SJSA1 (cell line): ENCODE measurements around the gene FNDC10. TPM values are rescaled to one million over a fixed set of nuclear protein-coding genes. Genes with fewer than 3 reads are reported as not detected.
A peak's percentile ranks its signal among the peaks of the same experiment; 100 is the strongest.

Source experiments
- DNase-seq, 2 experiments: peaks; one replicate each; pipeline ENCODE4 v3.0.0-alpha.2; 2015 to 2020; ENCODE audit warnings: low spot score in 2 of 2, low read depth in 1 of 2
- H3K27ac ChIP-seq: fragments of 250-450 bp; sonication (Bioruptor Pico); 2 replicates; pipeline ENCODE4 v1.5.1; 2020; ENCODE audit warnings: mild to moderate bottlenecking, moderate library complexity
- H3K27me3 ChIP-seq: fragments of 250-450 bp; sonication (Bioruptor Pico); replicated peaks from 2 replicates; pipeline ENCODE4 v1.5.1; 2020; ENCODE audit warnings: mild to moderate bottlenecking, moderate library complexity
- H3K36me3 ChIP-seq: fragments of 250-450 bp; sonication (Bioruptor Pico); 2 replicates; pipeline ENCODE4 v1.5.1; 2020; ENCODE audit warnings: mild to moderate bottlenecking
- H3K4me1 ChIP-seq: fragments of 250-450 bp; sonication (Bioruptor Pico); replicated peaks from 2 replicates; pipeline ENCODE4 v1.6.1; 2021; ENCODE audit warnings: mild to moderate bottlenecking
- H3K4me3 ChIP-seq: fragments of 250-450 bp; sonication (Bioruptor Pico); 2 replicates; pipeline ENCODE4 v1.5.1; 2020; ENCODE audit warnings: mild to moderate bottlenecking
- H3K9me3 ChIP-seq: fragments of 250-450 bp; sonication (Bioruptor Pico); replicated peaks from 2 replicates; pipeline ENCODE4 v1.5.1; 2020; ENCODE audit warnings: mild to moderate bottlenecking
- total RNA-seq: library from RNA; depleted of rRNA; stranded (reverse); fragments of >200 nt; shearing (Covaris generic); gene quantifications from 2 replicates; pipeline ENCODE4 v1.2.3, GENCODE V29; 2014

Gene FNDC10
- total RNA-seq, 1 experiment from 2014 or later: 0.76 TPM

- peaks cover 6% of the 10 kb centered on the region for H3K9me3 ChIP-seq
- peak; percentile 91 to 97 for DNase-seq
- H3K27ac ChIP-seq: peak within 1 kb of the TSS; percentile 99
- peaks cover 26% of the 10 kb centered on the region for H3K36me3 ChIP-seq
- peaks cover 17% of the 10 kb centered on the region for H3K4me1 ChIP-seq
- peak within 1 kb of the TSS; percentile 97 for H3K4me3 ChIP-seq
- no peaks in the 10 kb centered on the region for H3K27me3 ChIP-seq
Observed at GRCh38 chr1:1615256-1616044, 15.5 kb upstream of the FNDC10 start, which contains the start of gene MIB2. Gene MIB2, plus strand, starts transcription at chr1:1615500. Its CDS starts 7,953 bp downstream, at chr1:1623453.

- Histone ChIP-seq H3K27me3 (no peaks in the 10 kb centered on the region), H3K27ac (0 out of 2 replicates have a peak overlapping the region, but pooled peaks have one; percentile 99), H3K36me3 (peaks cover 25% of the 10 kb centered on the region), H3K4me1 (peaks cover 17% of the 10 kb centered on the region), H3K9me3 (peaks cover 6% of the 10 kb centered on the region), H3K4me3 (peak overlapping the region; percentile 97)
- DNase-seq: no peak
Observed at GRCh38 chr1:1614954-1615255, 15.0 kb upstream of the FNDC10 start.

- Histone ChIP-seq H3K4me1 (peaks cover 17% of the 10 kb centered on the region), H3K27me3 (no peaks in the 10 kb centered on the region), H3K27ac (no peak overlapping the region), H3K4me3 (peak overlapping the region; percentile 97), H3K36me3 (peaks cover 23% of the 10 kb centered on the region), H3K9me3 (peaks cover 6% of the 10 kb centered on the region)
- DNase-seq: no peak
Observed at GRCh38 chr1:1614204-1614953, 14.4 kb upstream of the FNDC10 start.

GRCh38 chr1:1613509-1614082 is 13.7 kb upstream of the FNDC10 start:
- Histone ChIP-seq H3K27me3 (no peaks in the 10 kb centered on the region), H3K9me3 (peaks cover 6% of the 10 kb centered on the region), H3K4me3 (no peak overlapping the region), H3K4me1 (peaks cover 17% of the 10 kb centered on the region), H3K36me3 (peaks cover 22% of the 10 kb centered on the region), H3K27ac (no peak overlapping the region)
- DNase-seq: no peak

- Histone ChIP-seq H3K9me3 (peaks cover 6% of the 10 kb centered on the region), H3K4me1 (peaks cover 17% of the 10 kb centered on the region), H3K4me3 (no peak overlapping the region), H3K27ac (no peak overlapping the region), H3K36me3 (peaks cover 9% of the 10 kb centered on the region), H3K27me3 (no peaks in the 10 kb centered on the region)
- no peak for DNase-seq
Observed at GRCh38 chr1:1612104-1612400, 12.1 kb upstream of the FNDC10 start.

GRCh38 chr1:1610796-1611195 is 10.9 kb upstream of the FNDC10 start:
- H3K27me3 ChIP-seq: no peaks in the 10 kb centered on the region
- no peak overlapping the region for H3K4me3 ChIP-seq
- peaks cover 5% of the 10 kb centered on the region for H3K36me3 ChIP-seq
- H3K9me3 ChIP-seq: peaks cover under 1% of the 10 kb centered on the region
- no peak overlapping the region for H3K27ac ChIP-seq
- no peak for DNase-seq
- H3K4me1 ChIP-seq: peaks cover 9% of the 10 kb centered on the region

GRCh38 chr1:1609822-1610485 is 10.0 kb upstream of the FNDC10 start:
- DNase-seq: no peak
- H3K36me3 ChIP-seq: no peaks in the 10 kb centered on the region; the same call in 1 of the 2 replicates
- no peak overlapping the region for H3K27ac ChIP-seq
- peaks cover 9% of the 10 kb centered on the region for H3K4me1 ChIP-seq
- no peaks in the 10 kb centered on the region for H3K27me3 ChIP-seq
- no peak overlapping the region for H3K4me3 ChIP-seq
- no peaks in the 10 kb centered on the region for H3K9me3 ChIP-seq

GRCh38 chr1:1606232-1606631 is 6.3 kb upstream of the FNDC10 start:
- H3K4me3 ChIP-seq: no peak overlapping the region
- DNase-seq: no peak
- no peaks in the 10 kb centered on the region for H3K4me1 ChIP-seq
- no peaks in the 10 kb centered on the region for H3K9me3 ChIP-seq
- no peak overlapping the region for H3K27ac ChIP-seq
- no peaks in the 10 kb centered on the region for H3K36me3 ChIP-seq
- H3K27me3 ChIP-seq: no peaks in the 10 kb centered on the region

- peaks cover 3% of the 10 kb centered on the region for H3K27me3 ChIP-seq
- no peak for DNase-seq
- H3K27ac ChIP-seq: no peak overlapping the region
- H3K9me3 ChIP-seq: no peaks in the 10 kb centered on the region
- no peaks in the 10 kb centered on the region for H3K36me3 ChIP-seq
- H3K4me1 ChIP-seq: no peaks in the 10 kb centered on the region
- no peak overlapping the region for H3K4me3 ChIP-seq
Observed at GRCh38 chr1:1605724-1606123, 5.8 kb upstream of the FNDC10 start.

- H3K4me1 ChIP-seq: peaks cover 4% of the 10 kb centered on the region; the same call in 1 of the 2 replicates
- no peak overlapping the region for H3K27ac ChIP-seq
- H3K4me3 ChIP-seq: no peak overlapping the region
- no peaks in the 10 kb centered on the region for H3K36me3 ChIP-seq
- H3K27me3 ChIP-seq: peaks cover 9% of the 10 kb centered on the region
- H3K9me3 ChIP-seq: no peaks in the 10 kb centered on the region
- no peak for DNase-seq
Observed at GRCh38 chr1:1605034-1605591, 5.2 kb upstream of the FNDC10 start.

GRCh38 chr1:1604374-1605033 is 4.6 kb upstream of the FNDC10 start:
- DNase-seq: no peak
- no peak overlapping the region for H3K4me3 ChIP-seq
- H3K9me3 ChIP-seq: no peaks in the 10 kb centered on the region
- H3K27ac ChIP-seq: no peak overlapping the region
- H3K36me3 ChIP-seq: no peaks in the 10 kb centered on the region
- peaks cover 9% of the 10 kb centered on the region for H3K27me3 ChIP-seq
- H3K4me1 ChIP-seq: peaks cover 6% of the 10 kb centered on the region

GRCh38 chr1:1603671-1604373 is 3.9 kb upstream of the FNDC10 start:
- Histone ChIP-seq H3K9me3 (peaks cover 2% of the 10 kb centered on the region; the same call in 1 of the 2 replicates), H3K27me3 (peaks cover 16% of the 10 kb centered on the region), H3K36me3 (no peaks in the 10 kb centered on the region), H3K4me3 (no peak overlapping the region), H3K4me1 (peaks cover 13% of the 10 kb centered on the region), H3K27ac (no peak overlapping the region)
- DNase-seq: no peak
